Right hindlimb (tissue), 1 donor: ENCODE measurements around the gene UXS1.
A peak's percentile ranks its signal among the peaks of the same experiment; 100 is the strongest.

Experiments used
- DNase-seq: peaks from one replicate; pipeline ENCODE4 v3.0.0-alpha.2; 2018

Gene UXS1

DNA sequence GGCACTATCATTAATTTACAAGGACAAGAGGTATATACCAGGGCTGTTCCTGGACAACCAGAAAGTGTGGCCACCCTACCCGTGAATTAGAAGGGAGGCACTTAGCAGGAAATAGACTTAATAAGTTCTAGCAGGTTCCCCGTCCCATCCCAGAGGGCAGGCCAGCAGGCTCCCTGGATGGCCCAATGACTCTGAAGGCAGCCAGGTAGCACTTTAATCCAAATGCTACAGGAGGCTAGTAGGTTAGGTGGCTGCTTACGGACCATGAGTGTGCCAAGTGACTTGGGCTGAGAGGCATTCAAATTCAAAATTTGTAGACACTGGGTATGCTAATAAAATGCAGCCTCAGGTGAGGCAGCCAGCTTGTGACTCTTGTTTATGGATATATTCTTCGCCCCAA lies 123.9 kb downstream of the UXS1 start:
- DNase-seq = no peak

DNA sequence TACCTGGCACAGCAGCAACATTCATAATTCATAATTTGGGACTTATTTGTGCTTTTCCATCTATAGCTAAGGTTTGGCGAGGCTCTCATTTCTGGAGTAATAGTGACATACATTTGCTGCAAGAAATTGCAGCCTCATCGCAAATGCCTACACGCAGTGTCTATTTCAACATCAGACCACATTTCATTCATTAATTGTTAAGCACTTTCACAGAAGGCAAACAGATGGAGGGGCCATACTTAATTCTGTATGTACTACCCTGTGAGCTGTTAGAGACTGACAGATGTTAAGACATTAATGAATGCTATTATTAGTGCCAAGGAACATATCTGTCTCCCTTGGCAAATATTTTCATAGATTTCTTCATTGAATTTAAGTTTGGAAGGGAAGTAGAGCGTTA lies 125.7 kb downstream of the UXS1 start:
- no peak for DNase-seq

DNA sequence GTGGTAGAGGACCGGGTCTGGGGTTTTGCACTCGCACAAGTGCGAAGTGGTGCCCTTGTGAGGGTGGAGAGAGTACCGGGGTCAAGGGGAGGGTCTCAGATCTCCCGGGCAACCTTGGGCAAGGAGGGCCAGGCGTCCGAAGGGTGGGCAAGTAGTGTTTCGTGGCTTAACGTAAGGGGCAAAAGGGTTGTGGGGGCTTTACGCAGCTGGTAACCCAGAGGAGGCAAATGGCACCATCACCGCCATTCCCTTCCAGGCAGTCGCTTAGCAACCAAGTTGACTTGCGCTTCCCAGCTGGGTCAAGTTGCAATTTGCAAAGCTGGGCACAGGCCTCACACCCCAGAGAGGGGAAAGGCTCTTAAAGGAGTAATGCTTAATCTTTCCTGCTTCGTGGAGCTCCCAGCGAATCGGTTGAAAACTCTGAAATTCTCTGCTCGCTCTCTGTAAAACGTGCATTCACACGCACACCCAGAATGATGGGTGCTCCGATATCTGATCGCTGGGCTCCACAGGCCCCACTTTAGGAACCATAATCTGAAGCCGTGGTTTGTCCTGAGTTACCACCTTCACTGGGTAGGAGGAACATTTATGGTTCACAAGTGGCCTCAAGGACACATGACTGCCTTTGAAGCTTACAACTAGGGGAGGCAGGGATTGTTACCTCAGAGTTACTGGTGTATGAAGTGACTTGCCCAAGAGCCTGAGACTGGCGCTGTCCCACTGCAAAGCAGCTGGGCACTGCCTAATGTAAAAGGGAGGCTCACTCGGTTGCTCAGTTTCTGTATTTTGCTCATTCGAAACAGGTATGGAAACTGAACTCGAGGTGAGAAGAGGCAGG lies 127.9 kb downstream of the UXS1 start:
- DNase-seq = peak; percentile 81

DNA sequence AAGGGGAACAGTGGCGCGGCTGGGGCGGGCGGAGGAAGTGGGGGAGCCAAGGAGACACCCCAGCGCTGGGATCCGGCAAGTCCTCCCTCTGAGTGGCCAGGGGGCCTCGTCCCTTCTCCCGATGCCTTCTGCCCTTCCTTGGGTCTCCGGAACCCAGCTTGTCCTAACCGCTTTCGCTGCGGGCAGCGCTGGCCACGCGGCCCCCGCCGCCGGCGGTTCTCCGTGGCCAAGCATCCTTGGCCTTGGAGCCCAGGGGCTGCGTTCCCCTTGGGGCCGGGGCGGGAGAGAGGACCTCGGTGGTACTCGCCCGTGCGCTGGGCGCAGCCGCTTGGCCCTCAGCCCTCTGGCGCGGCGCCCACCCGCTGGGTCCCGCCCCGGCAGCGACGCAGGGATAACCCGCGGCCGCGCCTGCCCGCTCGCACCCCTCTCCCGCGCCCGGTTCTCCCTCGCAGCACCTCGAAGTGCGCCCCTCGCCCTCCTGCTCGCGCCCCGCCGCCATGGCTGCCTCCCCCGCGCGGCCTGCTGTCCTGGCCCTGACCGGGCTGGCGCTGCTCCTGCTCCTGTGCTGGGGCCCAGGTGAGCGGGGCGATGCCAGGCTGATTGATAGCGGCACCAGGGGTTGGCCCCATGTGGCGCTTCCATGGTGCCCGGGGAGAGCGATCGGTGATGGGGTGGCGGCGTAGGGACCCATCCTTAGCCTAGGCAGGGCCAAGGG lies 128.7 kb downstream of the UXS1 start:
- peak; percentile 66 for DNase-seq

DNA sequence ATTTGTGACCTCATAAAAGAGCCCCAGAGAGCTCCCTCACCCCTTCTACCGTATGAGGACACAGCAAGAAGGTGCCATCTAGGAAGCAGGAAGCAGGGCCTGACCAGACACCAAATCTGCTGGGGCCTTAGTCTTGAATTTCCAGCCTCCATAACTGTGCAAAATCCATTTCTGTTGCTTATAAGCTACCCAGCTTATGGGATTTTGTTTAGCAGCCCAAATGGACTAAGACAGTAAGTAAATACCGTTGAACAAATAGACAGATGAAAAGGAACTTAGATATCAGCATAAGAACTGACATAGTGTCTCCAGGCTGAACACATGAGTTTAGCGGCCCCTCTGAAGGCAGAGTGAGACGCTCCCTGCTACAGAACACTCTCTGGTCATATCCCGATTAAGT lies 130.9 kb downstream of the UXS1 start:
- DNase-seq = no peak

DNA sequence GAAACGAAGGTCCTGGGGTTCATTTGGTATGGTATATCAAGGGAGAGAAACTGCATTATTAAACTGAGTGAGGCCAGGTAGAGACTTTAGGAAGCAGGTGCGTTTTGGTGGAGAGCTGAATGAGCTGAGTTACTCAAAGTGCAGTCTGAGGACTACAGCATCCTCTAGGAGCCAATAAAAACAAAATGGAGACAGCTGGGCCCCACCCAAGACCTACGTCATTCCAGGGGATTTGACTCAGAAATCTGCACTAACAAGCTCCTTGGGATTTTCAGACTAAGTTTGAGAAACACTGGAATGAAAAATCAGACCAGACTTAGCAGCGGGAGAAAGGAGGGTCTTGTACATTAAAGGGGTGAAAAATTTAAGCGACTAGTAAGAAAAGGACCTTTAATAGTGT lies 131.5 kb downstream of the UXS1 start:
- peak; percentile 84 for DNase-seq

DNA sequence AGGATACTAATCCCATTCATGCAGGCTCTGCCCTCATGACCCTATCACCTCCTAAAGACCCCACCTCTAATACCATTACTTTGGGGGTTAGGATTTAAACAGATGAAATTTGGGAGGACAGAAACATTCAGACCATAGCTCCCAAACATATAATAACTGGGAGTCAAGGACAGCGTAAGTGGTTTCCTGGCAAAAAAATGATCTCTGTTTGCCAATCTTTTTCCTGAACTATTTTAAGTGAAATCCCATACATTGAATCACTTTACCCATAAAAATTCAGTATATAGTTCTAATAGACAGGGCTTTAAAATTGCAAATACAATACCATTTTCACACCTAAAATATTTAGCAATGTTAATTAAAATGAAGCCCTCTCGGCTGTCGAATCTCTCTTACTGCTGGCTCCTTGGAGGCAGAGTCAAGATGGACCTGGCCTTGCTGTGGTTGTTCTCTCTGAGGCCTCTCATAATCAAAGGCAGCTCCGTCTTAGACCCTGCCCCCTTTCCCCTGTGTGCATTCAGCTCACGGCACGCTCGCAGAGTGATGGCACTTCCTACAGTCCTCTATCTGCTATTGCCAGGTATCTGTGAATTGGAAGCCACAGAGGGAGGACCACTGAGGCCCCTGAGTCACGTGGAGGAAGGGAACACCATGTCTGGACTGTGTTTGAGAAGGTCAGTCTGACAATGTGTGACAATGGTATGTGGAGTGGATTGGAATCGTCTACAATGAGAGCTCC lies 132.3 kb downstream of the UXS1 start:
- peak; percentile 58 for DNase-seq

DNA sequence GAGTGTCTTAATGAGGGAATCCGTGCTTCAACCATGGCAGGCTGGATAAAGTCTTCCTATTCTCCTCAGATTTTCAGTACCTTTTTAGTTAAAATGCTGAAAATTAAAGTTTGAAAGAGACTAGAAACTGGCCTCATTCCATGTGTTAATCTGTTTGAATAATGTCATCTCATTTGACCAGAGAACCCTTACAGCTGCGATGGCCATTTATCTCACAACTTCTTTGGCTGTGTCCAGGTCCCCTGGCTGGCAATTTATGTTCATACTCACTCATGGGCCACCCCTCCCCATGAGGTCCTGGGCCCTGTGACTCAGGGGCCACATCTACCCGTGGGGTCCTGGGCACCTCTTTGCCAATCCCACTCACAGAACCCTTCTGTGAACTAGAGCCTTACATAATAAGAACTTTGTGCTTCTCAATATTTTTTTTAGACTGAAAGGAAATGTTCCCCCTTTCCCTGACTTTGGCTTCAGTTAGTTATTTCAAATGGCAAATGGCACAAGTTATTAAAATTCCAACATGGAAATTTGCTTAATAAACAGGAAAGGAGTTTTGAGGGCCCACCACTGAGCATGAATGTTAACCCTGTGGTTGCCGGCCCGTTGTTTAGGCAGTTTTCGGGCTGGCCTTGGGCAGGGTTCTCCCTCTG lies 134.6 kb downstream of the UXS1 start:
- no peak for DNase-seq

DNA sequence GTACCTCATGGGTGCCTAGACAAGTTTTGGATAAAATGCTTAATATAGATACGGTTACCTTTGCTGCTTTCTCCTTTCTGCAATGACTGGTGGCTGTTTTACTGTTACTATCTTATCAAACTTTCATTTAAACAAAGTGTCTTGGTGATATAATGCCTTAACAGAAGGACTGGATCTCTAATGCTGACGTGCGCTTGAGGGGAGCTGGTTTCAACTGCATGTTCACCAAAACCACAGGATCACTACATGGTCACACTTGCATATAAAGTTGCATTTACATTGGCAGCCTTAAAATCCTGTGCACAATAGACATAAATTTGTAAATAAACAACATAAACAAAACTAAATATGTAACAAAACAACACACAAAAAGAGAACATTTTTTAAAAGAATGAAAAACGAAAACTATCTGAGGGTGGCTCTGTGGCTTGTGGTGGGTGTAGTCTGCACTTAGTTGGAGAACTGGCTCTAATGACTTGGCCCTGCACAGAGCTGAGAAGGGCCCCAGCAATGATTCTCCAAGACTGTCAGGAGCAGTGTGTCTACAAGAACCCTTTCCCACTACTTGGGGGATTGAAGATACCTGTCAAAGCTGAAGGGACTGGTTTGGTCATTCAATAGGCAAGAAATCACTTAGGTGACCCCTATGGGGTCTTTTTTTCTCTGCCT lies 135.5 kb downstream of the UXS1 start:
- DNase-seq = no peak

DNA sequence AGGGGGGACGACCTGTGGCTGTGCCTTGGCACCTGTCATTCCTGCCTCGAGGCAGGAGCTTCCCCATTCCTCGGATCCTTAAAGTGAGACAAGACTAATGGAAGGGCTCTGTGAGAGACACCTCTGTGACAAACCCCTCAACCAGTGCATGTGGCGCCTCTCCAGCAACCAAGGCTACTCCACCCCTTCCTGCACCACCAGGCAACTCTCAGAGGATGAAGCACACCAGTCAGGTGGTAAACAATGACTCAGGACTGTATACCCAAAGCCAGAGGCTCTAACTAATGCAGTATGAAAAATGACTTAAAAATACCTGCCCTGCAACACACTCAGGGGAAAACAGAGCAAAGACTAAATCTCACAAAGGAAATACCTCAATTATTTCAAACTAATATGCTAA lies 136.9 kb downstream of the UXS1 start:
- no peak for DNase-seq

DNA sequence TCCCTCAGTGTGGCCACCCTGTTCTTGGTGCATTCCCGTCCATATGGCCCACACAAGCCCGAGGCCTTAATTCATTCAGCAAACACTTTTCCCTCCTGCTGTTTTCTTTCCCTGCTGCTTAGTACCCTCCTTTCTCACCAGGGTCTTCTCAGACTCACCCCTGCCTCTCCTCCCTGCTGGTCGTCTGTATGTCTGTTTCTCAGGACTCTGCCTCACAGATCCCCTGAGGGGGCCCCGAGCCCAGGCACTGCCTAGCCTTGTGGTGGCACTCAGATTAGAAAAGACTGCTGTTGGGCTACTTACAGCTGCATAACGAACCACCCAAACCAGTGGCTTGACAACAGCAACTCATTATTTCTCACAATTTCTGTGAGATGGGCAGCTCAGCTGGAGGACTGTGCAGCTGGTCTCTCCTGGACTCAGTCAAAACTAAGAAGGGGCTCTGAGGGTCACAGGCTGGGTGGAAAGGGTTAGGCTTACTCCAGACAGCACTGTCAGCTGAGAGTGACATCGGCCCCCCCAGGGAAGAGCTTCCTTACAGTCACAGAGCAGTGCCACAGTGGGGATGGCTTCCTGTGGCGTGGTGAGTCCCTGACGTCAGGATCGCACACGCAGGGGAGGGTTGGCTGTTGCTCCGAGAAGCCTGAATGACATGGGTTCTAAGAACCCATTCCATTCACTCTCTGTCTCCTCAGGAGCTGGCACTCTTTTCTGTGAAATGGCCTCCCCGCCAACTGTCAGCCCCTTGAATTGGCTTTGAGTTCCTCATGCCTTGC lies 139.0 kb downstream of the UXS1 start:
- no peak for DNase-seq

DNA sequence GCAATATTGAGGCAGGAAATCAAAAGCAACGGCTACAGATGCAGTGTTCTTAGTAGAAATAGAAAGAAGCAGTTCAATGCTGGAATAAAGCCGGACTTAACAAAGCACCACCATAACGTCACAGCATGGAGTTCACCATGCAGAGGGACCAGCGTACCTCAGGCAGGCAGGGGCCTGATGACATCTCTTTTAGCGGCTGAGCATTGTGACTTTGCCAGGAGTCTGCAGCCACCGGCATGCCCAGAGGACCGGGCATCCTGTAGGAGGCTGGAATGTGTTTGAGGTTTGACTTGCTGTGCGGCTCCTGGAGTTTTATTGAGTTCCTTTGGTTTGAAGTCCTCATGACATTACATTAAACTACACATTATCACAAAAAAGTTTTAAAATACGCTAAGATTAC lies 139.8 kb downstream of the UXS1 start:
- DNase-seq = no peak

DNA sequence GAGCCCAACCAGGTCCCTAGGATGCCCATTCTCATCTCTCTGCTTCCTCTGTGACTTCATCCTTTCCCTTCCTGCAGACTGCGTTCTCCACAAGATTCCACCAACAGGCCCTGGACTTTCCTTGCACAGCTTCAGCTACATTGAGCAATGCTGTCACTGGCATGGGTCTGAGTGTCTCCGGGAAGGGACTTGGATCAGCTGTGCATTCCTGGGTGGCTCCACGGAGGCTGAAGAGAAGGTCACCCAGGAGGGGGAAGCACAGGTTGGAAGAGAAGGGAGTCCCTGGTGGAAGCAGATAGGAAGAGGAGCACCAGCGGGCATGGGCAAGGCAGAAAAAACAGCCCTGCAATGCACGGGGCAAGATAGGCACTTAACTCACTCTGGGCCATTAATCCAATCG lies 140.5 kb downstream of the UXS1 start:
- no peak for DNase-seq

DNA sequence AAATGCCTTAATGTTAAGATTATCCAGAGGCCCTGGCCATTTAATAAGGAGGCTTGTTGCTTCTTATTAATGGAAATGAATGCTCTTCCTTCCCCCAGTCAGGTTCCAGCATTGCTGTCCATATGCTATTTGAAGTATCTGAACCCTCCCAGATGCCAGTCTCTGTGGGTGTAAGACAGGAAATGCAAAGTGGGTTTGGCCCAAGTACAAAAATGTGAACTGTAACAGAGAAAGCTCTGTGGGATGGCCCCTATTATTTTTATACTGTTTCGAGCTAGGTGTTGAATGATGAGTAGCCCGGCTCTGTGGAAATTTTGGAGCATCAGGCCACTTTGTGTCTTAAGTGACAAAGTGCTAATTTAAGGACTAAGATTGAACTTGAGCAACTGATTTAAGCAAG lies 141.0 kb downstream of the UXS1 start:
- DNase-seq = no peak

DNA sequence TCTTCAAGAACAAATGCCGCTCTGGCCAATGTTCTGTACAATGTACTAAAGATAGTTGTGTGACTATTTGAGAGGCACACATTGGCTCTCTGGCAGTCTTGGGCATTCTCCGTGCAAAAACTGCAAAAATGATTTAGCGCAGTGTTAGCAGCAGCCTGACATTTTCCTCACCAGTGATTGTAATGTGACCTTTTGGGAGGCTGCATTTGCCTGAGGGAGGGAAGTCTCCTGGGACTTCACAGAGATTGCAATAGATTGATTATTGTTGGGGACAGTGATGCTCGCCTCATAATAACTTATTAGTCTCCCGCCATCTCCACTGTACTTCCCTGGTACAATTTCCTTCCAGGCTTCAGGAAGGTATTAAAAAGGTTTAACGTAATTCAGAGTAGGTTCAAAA lies 149.2 kb downstream of the UXS1 start:
- no peak for DNase-seq

DNA sequence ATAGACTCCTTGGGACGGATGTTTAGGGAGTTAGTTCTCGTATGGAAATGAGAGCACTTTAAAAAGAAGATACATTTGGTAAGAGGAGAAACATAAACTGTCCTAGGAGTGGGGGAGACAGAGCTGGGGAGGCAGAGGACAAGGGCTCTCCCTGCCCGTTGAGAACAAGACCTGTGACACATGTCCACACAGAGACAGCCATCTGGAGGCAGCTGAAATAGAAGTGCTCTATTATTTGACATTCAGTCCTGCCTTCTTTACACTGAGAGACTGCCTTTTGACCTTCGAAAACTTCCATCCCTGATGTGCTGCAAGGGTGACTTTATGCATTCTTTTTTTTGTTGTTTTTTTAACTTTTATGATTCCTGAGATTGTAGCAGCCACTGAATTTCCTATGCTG lies 150.1 kb downstream of the UXS1 start:
- DNase-seq = no peak
